GM21515 (cell line): ENCODE measurements around the gene PLEKHH2.

Experiments
- ATAC-seq: cut with Tn5 transposase; IDR thresholded peaks from one replicate; pipeline ENCODE4 v1.9.1; 2021; ENCODE audit not compliant: unreplicated experiment

PLEKHH2 gene

DNA sequence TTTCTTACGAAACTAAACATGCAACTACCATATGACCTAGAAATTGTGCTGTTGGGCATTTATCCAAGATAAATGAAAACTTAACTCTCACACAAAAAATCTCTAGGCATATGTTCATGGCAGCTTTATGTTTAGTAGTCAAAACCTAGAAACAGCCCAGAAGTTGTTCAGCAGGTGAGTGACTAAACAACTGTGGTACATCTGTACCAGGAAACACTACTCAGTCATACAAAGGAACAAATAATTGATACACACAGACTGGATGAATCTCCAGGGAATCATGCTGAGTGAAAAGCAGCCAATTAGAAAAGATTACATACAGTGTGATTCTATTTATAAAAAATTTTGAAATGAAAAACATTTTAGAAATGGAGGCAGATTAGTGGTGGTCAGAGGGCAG is 166.1 kb downstream of the PLEKHH2 start:
- ATAC-seq = no peak

DNA sequence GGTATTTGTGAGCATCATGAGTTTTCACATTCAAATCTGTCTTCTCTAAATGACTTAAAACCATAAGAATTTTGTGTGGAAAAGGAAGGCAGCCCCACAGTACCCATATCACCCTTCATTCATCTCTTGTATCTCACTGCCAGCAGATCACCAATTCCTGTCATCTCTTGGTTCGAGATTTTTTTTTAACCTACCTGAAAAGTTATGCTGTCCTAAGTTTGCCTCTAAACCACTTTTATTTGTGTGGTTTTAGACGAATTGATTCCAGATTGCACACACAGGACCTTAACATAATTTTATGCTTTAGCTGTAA is 169.6 kb downstream of the PLEKHH2 start:
- ATAC-seq = no peak

DNA sequence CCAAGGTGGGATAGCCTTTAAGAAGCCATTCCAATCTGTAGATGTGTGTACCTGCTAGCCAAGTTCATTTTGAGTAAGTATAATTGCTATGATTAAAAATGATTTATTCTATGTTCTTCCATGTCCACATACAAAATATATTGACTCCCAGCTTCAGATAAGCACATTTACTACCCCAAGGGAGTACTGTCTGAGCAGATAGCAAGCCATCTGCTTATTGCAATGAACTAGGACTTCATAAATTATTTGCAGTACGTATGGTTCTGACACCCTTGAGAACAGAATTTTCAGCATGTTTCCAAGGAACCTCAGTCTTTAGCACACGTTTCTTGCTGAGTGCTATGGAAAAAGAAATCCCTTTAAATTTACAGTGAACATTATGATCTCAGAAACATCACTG is 173.4 kb downstream of the PLEKHH2 start:
- ATAC-seq = no peak

DNA sequence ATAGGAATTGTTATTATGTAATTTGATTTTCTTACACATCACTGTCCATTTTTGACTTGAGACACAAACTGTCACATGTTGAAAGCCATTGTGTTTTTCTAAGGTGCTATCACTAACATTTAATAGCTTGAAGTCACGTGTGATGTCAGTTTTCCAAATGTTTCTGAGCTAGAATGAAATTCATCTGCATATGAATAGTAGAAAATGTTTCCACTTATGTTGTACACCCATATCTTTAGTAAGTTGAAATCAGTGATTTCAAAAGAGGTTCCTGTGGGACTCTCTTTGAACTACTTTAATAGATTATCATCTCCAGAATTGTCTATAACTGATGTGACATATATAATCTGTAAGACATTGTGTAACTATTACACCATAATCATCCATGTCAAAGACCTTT is 173.8 kb downstream of the PLEKHH2 start:
- no peak for ATAC-seq

DNA sequence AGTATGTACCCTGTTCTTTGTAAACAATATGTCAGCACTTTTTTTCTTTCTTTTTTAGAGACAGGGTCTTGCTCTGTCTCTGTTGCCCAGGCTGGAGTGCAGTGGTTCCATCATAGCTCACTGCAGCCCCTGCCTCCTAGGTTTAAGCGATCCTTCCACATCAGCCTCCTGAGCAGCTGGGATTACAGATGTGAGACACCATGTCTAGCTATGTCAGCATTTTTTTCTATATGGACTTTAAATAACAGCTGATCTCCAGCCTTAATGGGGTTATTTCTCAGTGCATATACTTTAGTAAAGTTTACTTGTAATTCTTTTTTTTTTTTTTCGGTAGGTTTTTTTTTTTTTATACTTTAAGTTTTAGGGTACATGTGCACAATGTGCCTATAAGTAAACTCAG is 174.9 kb downstream of the PLEKHH2 start:
- ATAC-seq = no peak

DNA sequence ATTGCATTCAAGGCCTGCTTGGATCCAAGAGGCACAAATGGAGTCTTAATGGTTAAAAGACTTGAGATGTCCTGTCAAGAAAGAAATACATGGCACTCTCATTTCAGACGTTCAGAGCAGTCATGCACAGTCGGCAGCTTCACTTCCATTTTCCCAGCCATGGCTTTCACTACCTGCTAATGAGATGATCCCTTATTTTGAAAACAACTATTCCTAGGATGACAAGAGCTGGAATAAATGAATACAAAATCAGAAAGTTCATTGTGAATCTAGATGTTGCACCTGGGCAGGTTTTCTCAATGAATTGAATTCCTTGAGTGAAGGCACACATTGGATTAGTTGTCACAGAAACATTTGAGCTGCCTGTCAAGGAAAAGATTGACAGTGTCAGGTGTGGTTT is 175.9 kb downstream of the PLEKHH2 start:
- no peak for ATAC-seq

DNA sequence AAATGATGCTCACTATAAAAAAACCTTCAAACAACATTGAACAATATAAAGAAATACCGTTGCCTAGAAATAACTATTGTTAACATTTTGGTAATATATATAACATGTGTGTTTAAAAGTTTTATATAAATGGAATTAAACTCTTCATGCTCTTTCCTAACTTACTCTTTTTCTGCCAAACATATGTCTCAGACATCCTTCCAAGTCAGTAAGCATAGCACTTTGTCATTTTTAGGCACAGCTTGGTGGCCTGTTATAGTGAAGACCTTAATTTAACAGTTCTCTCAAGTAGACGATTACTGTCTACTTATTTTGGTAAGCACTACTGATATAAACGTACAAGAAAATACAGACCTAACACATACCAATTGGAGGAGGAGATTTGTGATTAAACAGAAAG is 177.7 kb downstream of the PLEKHH2 start:
- ATAC-seq = no peak
